HepG2 (cell line): ENCODE results near the gene C12orf56. TPM values are rescaled to one million over a fixed set of nuclear protein-coding genes. Genes with fewer than 3 reads are reported as not detected.

Source experiments
- ATAC-seq: fragments of 200-7000 bp; cut with Tn5 transposase; 3 replicates; pipeline ENCODE4 v1.9.1; 2020; ENCODE audit warnings: mild to moderate bottlenecking, moderate library complexity
- BruUV-seq: library from RNA; stranded (reverse); fragments of 400-500 nt; replicated peaks from 2 replicates; lab custom pipeline; 2021; lab: Mats Ljungman, UMichigan
- CTCF ChIA-PET: fragments of 300-600 bp; formaldehyde crosslinking; extraction: SDS; loops from one replicate; lab custom pipeline; 2021; ENCODE audit warnings: low total read pairs, inconsistent platforms, low intra/inter-chr PET ratio; lab: Yijun Ruan, JAX
- POLR2A ChIA-PET: fragments of 350-600 bp; sonication (Branson Sonifier 250); formaldehyde crosslinking; loops from one replicate; lab custom pipeline; 2020; ENCODE audit warnings: antibody characterized with exemption, inconsistent platforms; lab: Yijun Ruan, JAX
- DNase-seq: peaks from one replicate; pipeline ENCODE4 v3.0.0-alpha.2; 2015; ENCODE audit warnings: low spot score
- FAIRE-seq: peaks from 3 replicates; lab custom pipeline; 2011; peaks lifted over from hg19 to GRCh38; lab: Jason Lieb, UNC
- H2AFZ ChIP-seq: one replicate; pipeline ENCODE4 v1.6.1; 2011; ENCODE audit warnings: low read length, inconsistent platforms
- H3K27ac ChIP-seq: fragments of 300-600 bp; 3 replicates; pipeline ENCODE4 v1.8.0; 2011; ENCODE audit warnings: mixed run types, mild to moderate bottlenecking, mixed read lengths, low read length, inconsistent platforms; ENCODE audit not compliant: insufficient read depth; ENCODE audit errors: extremely low read length
- H3K27me3 ChIP-seq, 2 experiments: fragments of 200-600 bp in 1 of 2; 2 replicates in 1 of 2; 3 replicates in 1 of 2; pipeline versions ENCODE4 v1.6.0 to v1.8.0; 2011; ENCODE audit warnings: low read length in 2 of 2, mild to moderate bottlenecking in 2 of 2, moderate library complexity in 2 of 2, inconsistent platforms in 1 of 2; ENCODE audit not compliant: insufficient read depth in 2 of 2, control insufficient read depth in 1 of 2
- H3K36me3 ChIP-seq, 2 experiments: fragments of 200-600 bp in 1 of 2; replicated peaks in 1 of 2; 2 replicates in 1 of 2; 3 replicates in 1 of 2; pipeline versions ENCODE4 v1.5.1 to v1.8.0; 2011; ENCODE audit warnings: low read length in 2 of 2, inconsistent platforms in 1 of 2; ENCODE audit not compliant: insufficient read depth in 2 of 2, control insufficient read depth in 1 of 2
- H3K4me1 ChIP-seq: 2 replicates; pipeline ENCODE4 v1.5.1; 2012; ENCODE audit warnings: low read length, inconsistent platforms; ENCODE audit not compliant: insufficient read depth
- H3K4me2 ChIP-seq: 2 replicates; pipeline ENCODE4 v1.6.0; 2011; ENCODE audit warnings: low read depth, low read length, inconsistent platforms
- H3K4me3 ChIP-seq, 3 experiments: fragments of 200-600 bp in 1 of 3; sonication (generic), shearing (Covaris generic) in 1 of 3; replicated peaks in 1 of 3; 2 replicates each; pipeline ENCODE4 v1.5.1; 2011 to 2016; ENCODE audit warnings: low read length in 3 of 3, inconsistent platforms in 2 of 3, low read depth in 2 of 3, mild to moderate bottlenecking in 2 of 3, control low read depth in 1 of 3, mixed read lengths in 1 of 3; ENCODE audit not compliant: insufficient read depth in 1 of 3
- H3K79me2 ChIP-seq: one replicate; pipeline ENCODE4 v1.6.1; 2011; ENCODE audit warnings: low read length, inconsistent platforms; ENCODE audit not compliant: insufficient read depth
- H3K9ac ChIP-seq: 2 replicates; pipeline ENCODE4 v1.6.0; 2011; ENCODE audit warnings: mild to moderate bottlenecking, low read depth, low read length, inconsistent platforms; ENCODE audit not compliant: insufficient read depth
- H3K9me3 ChIP-seq: 2 replicates; pipeline ENCODE4 v1.5.1; 2012; ENCODE audit warnings: mild to moderate bottlenecking, low read length
- H4K20me1 ChIP-seq: 2 replicates; pipeline ENCODE4 v1.6.0; 2011; ENCODE audit warnings: inconsistent platforms, mild to moderate bottlenecking, low read length, moderate library complexity; ENCODE audit not compliant: insufficient read depth
- GMEB1 ChIP-seq: sonication (generic); formaldehyde crosslinking; IDR thresholded peaks from 2 replicates; pipeline ENCODE4 v1.5.1; 2020; ENCODE audit warnings: missing genetic modification reagents, mild to moderate bottlenecking, borderline replicate concordance
- HOMEZ ChIP-seq: IDR thresholded peaks from 2 replicates; pipeline ENCODE4 v1.6.1; 2016; ENCODE audit warnings: low read depth
- SKIL ChIP-seq: sonication (generic); formaldehyde crosslinking; IDR thresholded peaks from 2 replicates; pipeline ENCODE4 v1.8.0; 2022; ENCODE audit warnings: missing genetic modification reagents, mild to moderate bottlenecking, moderate library complexity, borderline replicate concordance
- STAT5B ChIP-seq: sonication (generic); formaldehyde crosslinking; IDR thresholded peaks from 2 replicates; pipeline ENCODE4 v1.4.0; 2020; ENCODE audit warnings: missing genetic modification reagents
- TFE3 ChIP-seq: IDR thresholded peaks from 2 replicates; pipeline ENCODE4 v1.6.1; 2016
- ZBTB8A ChIP-seq: sonication (generic); formaldehyde crosslinking; IDR thresholded peaks from 2 replicates; pipeline ENCODE4 v1.4.0; 2020; ENCODE audit warnings: mild to moderate bottlenecking, low read depth, missing genetic modification reagents, borderline replicate concordance
- ZNF234 ChIP-seq: sonication (generic); formaldehyde crosslinking; conservative IDR thresholded peaks from 2 replicates; pipeline ENCODE4 v1.5.1; 2020; ENCODE audit warnings: mild to moderate bottlenecking, missing genetic modification reagents
- ZNF281 ChIP-seq: sonication (generic); formaldehyde crosslinking; IDR thresholded peaks from 2 replicates; pipeline ENCODE4 v1.4.0; 2020; ENCODE audit warnings: missing genetic modification reagents, borderline replicate concordance
- ZNF770 ChIP-seq: sonication (generic); formaldehyde crosslinking; IDR thresholded peaks from 2 replicates; pipeline ENCODE4 v1.5.0; 2020; ENCODE audit warnings: mild to moderate bottlenecking, missing genetic modification reagents
- ZNF782 ChIP-seq: sonication (generic); formaldehyde crosslinking; IDR thresholded peaks from 2 replicates; pipeline ENCODE4 v1.4.0; 2020; ENCODE audit warnings: missing genetic modification reagents, mild to moderate bottlenecking, borderline replicate concordance
- WGBS: methylation state at CpG from one replicate; pipeline ENCODE4 v1.1.6; 2017; ENCODE audit warnings: low lambda C conversion rate; 5-methylcytosine and 5-hydroxymethylcytosine counted together
- in situ Hi-C: cut with HindIII; loops from 2 replicates; pipeline ENCODE4 v1.10.0; 2017; ENCODE audit warnings: low pct_unique_long_range_greater_than_20kb; ENCODE audit not compliant: extremely low pct_ligation_motif_present
- intact Hi-C: fragments of 100-400 bp; cut with micrococcal nuclease; formaldehyde crosslinking; loops from one replicate; pipeline ENCODE4 v1.10.0; 2022; ENCODE audit not compliant: unreplicated experiment
- polyA plus RNA-seq, 8 experiments: library from polyadenylated mRNA; depleted of rRNA in 3 of 8; stranded (reverse) in 7 of 8; unstranded in 1 of 8; fragments of >200 nt; fragmentation: Illumina TruSeq in 4 of 8; extraction: Trizol in 4 of 8; gene quantifications; 2 replicates each; pipeline versions ENCODE4 v1.2.1 to v1.2.3, GENCODE V29; 2011 to 2016; ENCODE audit warnings: low read depth in 4 of 8, missing spikeins in 1 of 8, mixed read lengths in 1 of 8; ENCODE audit not compliant: insufficient read depth in 1 of 8
- total RNA-seq, 5 experiments: library from RNA; depleted of rRNA; stranded (reverse); fragments of >200 nt; fragmentation: Illumina TruSeq; extraction: Trizol; gene quantifications; 2 replicates each; pipeline ENCODE4 v1.2.3, GENCODE V29; 2016; ENCODE audit warnings: low read depth in 1 of 5

C12orf56 gene
- total and polyA plus RNA-seq, 2 of the 13 experiments (the other 11 are each of a cell fraction or from before 2014, with no cell fraction given), result 0.07 TPM; not detected in 1

- Histone ChIP-seq H3K4me3 (no peak overlapping the region), H3K9ac (no peak overlapping the region), H3K27ac (no peak overlapping the region), H3K4me1 (no peaks in the 10 kb centered on the region), H2AFZ (no peak overlapping the region), H3K79me2 (no peaks in the 10 kb centered on the region), H3K36me3 (no peaks in the 10 kb centered on the region), H3K4me2 (no peak overlapping the region), H3K27me3 (no peaks in the 10 kb centered on the region; a peak in 1 of 5 replicates), H3K9me3 (no peaks in the 10 kb centered on the region), H4K20me1 (no peaks in the 10 kb centered on the region)
- POLR2A ChIA-PET, result no interaction called here
- no TSS peak for BruUV-seq
- DNase-seq (no peak), FAIRE-seq (no peak), ATAC-seq (no peak; the same call in 2 of the 3 replicates)
- CTCF ChIA-PET, result no interaction called here
- TF ChIP-seq GMEB1 (CRISPR knock-in tag) (no peak), ZNF770 (CRISPR knock-in tag) (no peak), TFE3 (CRISPR knock-in tag) (no peak), ZNF782 (CRISPR knock-in tag) (no peak), STAT5B (no peak), ZBTB8A (no peak), ZNF281 (no peak), ZNF234 (CRISPR knock-in tag) (no peak), SKIL (CRISPR knock-in tag) (no peak), HOMEZ (CRISPR knock-in tag) (no peak)
- in situ Hi-C loops, result no loop called here
- 35% methylated on average over 4 of the region's 4 CpGs for WGBS
- intact Hi-C loops, result no loop called here
Observed at GRCh38 chr12:64229240-64229639, 161.3 kb downstream of the C12orf56 start.
